GM23338 (cell line): ENCODE measurements around the gene NANOGP8. TPM values are rescaled to one million over a fixed set of nuclear protein-coding genes. Genes with fewer than 3 reads are reported as not detected.

Source experiments
- ATAC-seq: fragments of 200-7000 bp; cut with Tn5 transposase; 3 replicates; pipeline ENCODE4 v1.9.1; 2020
- DNase-seq: peaks from one replicate; pipeline ENCODE4 v3.0.0-alpha.2; 2015; ENCODE audit warnings: low spot score
- H2AFZ ChIP-seq: fragments of 200-600 bp; sonication (generic); 2 replicates; pipeline ENCODE4 v1.8.0; 2016; ENCODE audit warnings: antibody characterized with exemption, mild to moderate bottlenecking, moderate library complexity
- H3F3A ChIP-seq: fragments of 200-600 bp; sonication (generic); replicated peaks from 2 replicates; pipeline ENCODE4 v1.8.0; 2017; ENCODE audit warnings: antibody characterized with exemption, mixed run types, low read depth
- H3K27ac ChIP-seq: fragments of 200-600 bp; sonication (generic); 2 replicates; pipeline ENCODE4 v1.6.1; 2016; ENCODE audit warnings: low read depth
- H3K27me3 ChIP-seq: fragments of 200-600 bp; sonication (generic); 2 replicates; pipeline ENCODE4 v1.8.0; 2016; ENCODE audit warnings: mild to moderate bottlenecking, mixed run types, moderate library complexity; ENCODE audit not compliant: insufficient read depth
- H3K36me3 ChIP-seq: fragments of 200-600 bp; sonication (generic); 2 replicates; pipeline ENCODE4 v1.8.0; 2016; ENCODE audit warnings: mild to moderate bottlenecking; ENCODE audit not compliant: insufficient read depth
- H3K4me1 ChIP-seq: fragments of 200-600 bp; sonication (generic); 2 replicates; pipeline ENCODE4 v1.8.0; 2016; ENCODE audit warnings: mild to moderate bottlenecking, moderate library complexity; ENCODE audit not compliant: insufficient read depth
- H3K4me2 ChIP-seq: fragments of 200-600 bp; sonication (generic); 2 replicates; pipeline ENCODE4 v1.7.1; 2017; ENCODE audit warnings: mixed run types
- H3K4me3 ChIP-seq: fragments of 200-600 bp; sonication (generic); 2 replicates; pipeline ENCODE4 v1.6.1; 2016; ENCODE audit warnings: mixed run types
- H3K79me2 ChIP-seq: fragments of 200-600 bp; sonication (generic); replicated peaks from 2 replicates; pipeline ENCODE4 v1.8.0; 2017; ENCODE audit warnings: mild to moderate bottlenecking; ENCODE audit not compliant: insufficient read depth
- H3K9me2 ChIP-seq: fragments of 200-600 bp; sonication (generic); 2 replicates; pipeline ENCODE4 v1.8.0; 2017; ENCODE audit not compliant: insufficient read depth
- H4K20me1 ChIP-seq: fragments of 200-600 bp; sonication (generic); replicated peaks from 2 replicates; pipeline ENCODE4 v1.8.0; 2017; ENCODE audit warnings: mild to moderate bottlenecking; ENCODE audit not compliant: insufficient read depth
- H3K27ac Mint-ChIP-seq: 2 replicates; pipeline ENCODE4 v1.8.0; 2020; ENCODE audit warnings: inconsistent platforms, mild to moderate bottlenecking, moderate library complexity, mixed read lengths
- H3K27me3 Mint-ChIP-seq: 3 replicates; pipeline ENCODE4 v1.8.0; 2022; ENCODE audit warnings: low read depth, mild to moderate bottlenecking, moderate library complexity, mixed read lengths, inconsistent platforms; ENCODE audit not compliant: insufficient read depth, poor library complexity
- H3K36me3 Mint-ChIP-seq: 3 replicates; pipeline ENCODE4 v1.8.0; 2021; ENCODE audit warnings: low read depth, mild to moderate bottlenecking, inconsistent platforms, moderate library complexity, mixed read lengths
- H3K4me1 Mint-ChIP-seq: 3 replicates; pipeline ENCODE4 v1.8.0; 2020; ENCODE audit warnings: mild to moderate bottlenecking, inconsistent platforms, mixed read lengths
- H3K4me3 Mint-ChIP-seq: 3 replicates; pipeline ENCODE4 v1.8.0; 2021; ENCODE audit warnings: moderate library complexity, mild to moderate bottlenecking, inconsistent platforms, mixed read lengths
- H3K9me3 Mint-ChIP-seq: 3 replicates; pipeline ENCODE4 v1.8.0; 2020; ENCODE audit warnings: moderate library complexity, mild to moderate bottlenecking, inconsistent platforms, mixed read lengths
- CREB1 ChIP-seq: fragments of 250-450 bp; sonication (Bioruptor Pico); IDR thresholded peaks from 2 replicates; pipeline ENCODE4 v1.5.0; 2020; ENCODE audit warnings: low read depth, mild to moderate bottlenecking, moderate library complexity
- CTCF ChIP-seq, 2 experiments: fragments of 200-600 bp in 1 of 2; sonication (generic) in 1 of 2; conservative IDR thresholded peaks; 2 replicates each; pipeline versions ENCODE4 v1.5.1 to v1.6.1; 2016 to 2017; ENCODE audit warnings: antibody characterized with exemption in 2 of 2, low read depth in 2 of 2, mild to moderate bottlenecking in 2 of 2, moderate library complexity in 1 of 2
- ETS1 ChIP-seq: IDR thresholded peaks from 2 replicates; pipeline ENCODE4 v1.6.1; 2016; ENCODE audit warnings: antibody characterized with exemption
- EZH2 ChIP-seq: fragments of 200-600 bp; sonication (generic); IDR thresholded peaks from one replicate; pipeline ENCODE4 v1.8.0; 2017; ENCODE audit warnings: antibody characterized with exemption, mild to moderate bottlenecking, low read depth; ENCODE audit not compliant: unreplicated experiment
- EZH2phosphoT487 ChIP-seq: fragments of 200-600 bp; sonication (generic); IDR thresholded peaks from one replicate; pipeline ENCODE4 v1.8.1; 2018; ENCODE audit warnings: antibody characterized with exemption; ENCODE audit not compliant: unreplicated experiment
- JUNB ChIP-seq: IDR thresholded peaks from one replicate; pipeline ENCODE4 v1.6.1; 2016; ENCODE audit warnings: antibody characterized with exemption; ENCODE audit not compliant: unreplicated experiment
- NANOG ChIP-seq: IDR thresholded peaks from 2 replicates; pipeline ENCODE4 v1.6.1; 2016; ENCODE audit warnings: antibody characterized with exemption, borderline replicate concordance
- POLR2AphosphoS5 ChIP-seq: IDR thresholded peaks from 2 replicates; pipeline ENCODE4 v1.6.1; 2016; ENCODE audit warnings: antibody characterized with exemption, low read depth
- REST ChIP-seq: IDR thresholded peaks from one replicate; pipeline ENCODE4 v1.6.1; 2018; ENCODE audit warnings: antibody characterized with exemption; ENCODE audit not compliant: unreplicated experiment
- STAT1 ChIP-seq: IDR thresholded peaks from one replicate; pipeline ENCODE4 v1.6.1; 2016; ENCODE audit warnings: antibody characterized with exemption; ENCODE audit not compliant: unreplicated experiment
- ZNF114 ChIP-seq: fragments of 250-450 bp; sonication (Bioruptor Pico); IDR thresholded peaks from 2 replicates; pipeline ENCODE4 v1.5.0; 2020; ENCODE audit warnings: mild to moderate bottlenecking, moderate library complexity
- ZNF331 ChIP-seq: fragments of 250-450 bp; sonication (Bioruptor Pico); IDR thresholded peaks from 2 replicates; pipeline ENCODE4 v1.5.0; 2020; ENCODE audit warnings: low read depth, mild to moderate bottlenecking, moderate library complexity
- polyA plus RNA-seq: library from polyadenylated mRNA; unstranded; fragments of >200 nt; fragmentation: Nextera tagmentation; extraction: Ambion mirVana; gene quantifications from 2 replicates; pipeline ENCODE4 v1.2.1, GENCODE V29; 2016
- total RNA-seq: library from RNA; depleted of rRNA; stranded (reverse); fragments of >200 nt; shearing (Covaris generic); gene quantifications from 2 replicates; pipeline ENCODE4 v1.2.3, GENCODE V29; 2014
- TF ChIP-seq, protein P1 (sequence below): fragments of 250-450 bp; sonication (Bioruptor Pico); IDR thresholded peaks from 2 replicates; pipeline ENCODE4 v1.5.0; 2020; ENCODE audit warnings: mild to moderate bottlenecking, moderate library complexity

NANOGP8 gene
- total and polyA plus RNA-seq, 2 experiments from 2014 or later = 8.5 to 53.4 TPM

DNA sequence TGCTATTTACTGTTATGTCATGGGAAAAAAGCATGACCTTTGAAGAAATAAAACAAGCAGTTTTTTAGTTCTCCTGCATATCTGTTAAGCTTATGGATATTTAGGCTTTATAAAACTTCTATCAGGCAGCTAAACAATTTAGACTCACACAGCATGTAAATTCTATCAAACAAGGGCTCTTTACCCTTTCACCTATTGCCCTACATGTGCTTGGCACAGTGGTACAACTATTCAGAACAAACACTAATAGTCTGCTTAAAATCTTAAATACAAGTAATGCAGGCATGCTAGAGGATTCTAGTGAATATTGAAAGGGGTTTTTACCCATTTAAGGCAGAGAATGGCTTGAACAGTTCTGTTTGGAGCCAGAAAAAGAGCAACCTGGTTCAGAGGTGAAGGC lies 23.4 kb upstream of the NANOGP8 start:
- Histone ChIP-seq H3K79me2 (no peaks in the 10 kb centered on the region), H3K27me3 (no peaks in the 10 kb centered on the region), H3K4me1 (no peaks in the 10 kb centered on the region), H3K27ac (no peak overlapping the region), H3K9me2 (peaks cover 13% of the 10 kb centered on the region), H3K36me3 (no peaks in the 10 kb centered on the region), H3K4me3 (no peak overlapping the region), H3F3A (no peaks in the 10 kb centered on the region), H3K4me2 (no peak overlapping the region), H4K20me1 (no peaks in the 10 kb centered on the region), H2AFZ (no peak overlapping the region)
- no peaks in the 10 kb centered on the region for H3K36me3 Mint-ChIP-seq
- H3K27ac Mint-ChIP-seq = no peak overlapping the region
- DNase-seq = no peak
- no peak overlapping the region for H3K4me3 Mint-ChIP-seq
- TF ChIP-seq POLR2AphosphoS5 = no peak
- TF ChIP-seq CTCF (conservative IDR thresholded peaks at IDR 0.05; ENCODE audit: low read depth in 2 of 2) = no peak
- no peak for TF ChIP-seq CREB1
- TF ChIP-seq EZH2 = no peak
- TF ChIP-seq ZNF114 (CRISPR knock-in tag) = no peak
- TF ChIP-seq ETS1 = no peak
- no peak for TF ChIP-seq EZH2phosphoT487
- TF ChIP-seq ZNF331 (CRISPR knock-in tag) = no peak
- TF ChIP-seq STAT1 = no peak
- TF ChIP-seq NANOG = no peak
- TF ChIP-seq JUNB = no peak
- TF ChIP-seq, protein P1, sequence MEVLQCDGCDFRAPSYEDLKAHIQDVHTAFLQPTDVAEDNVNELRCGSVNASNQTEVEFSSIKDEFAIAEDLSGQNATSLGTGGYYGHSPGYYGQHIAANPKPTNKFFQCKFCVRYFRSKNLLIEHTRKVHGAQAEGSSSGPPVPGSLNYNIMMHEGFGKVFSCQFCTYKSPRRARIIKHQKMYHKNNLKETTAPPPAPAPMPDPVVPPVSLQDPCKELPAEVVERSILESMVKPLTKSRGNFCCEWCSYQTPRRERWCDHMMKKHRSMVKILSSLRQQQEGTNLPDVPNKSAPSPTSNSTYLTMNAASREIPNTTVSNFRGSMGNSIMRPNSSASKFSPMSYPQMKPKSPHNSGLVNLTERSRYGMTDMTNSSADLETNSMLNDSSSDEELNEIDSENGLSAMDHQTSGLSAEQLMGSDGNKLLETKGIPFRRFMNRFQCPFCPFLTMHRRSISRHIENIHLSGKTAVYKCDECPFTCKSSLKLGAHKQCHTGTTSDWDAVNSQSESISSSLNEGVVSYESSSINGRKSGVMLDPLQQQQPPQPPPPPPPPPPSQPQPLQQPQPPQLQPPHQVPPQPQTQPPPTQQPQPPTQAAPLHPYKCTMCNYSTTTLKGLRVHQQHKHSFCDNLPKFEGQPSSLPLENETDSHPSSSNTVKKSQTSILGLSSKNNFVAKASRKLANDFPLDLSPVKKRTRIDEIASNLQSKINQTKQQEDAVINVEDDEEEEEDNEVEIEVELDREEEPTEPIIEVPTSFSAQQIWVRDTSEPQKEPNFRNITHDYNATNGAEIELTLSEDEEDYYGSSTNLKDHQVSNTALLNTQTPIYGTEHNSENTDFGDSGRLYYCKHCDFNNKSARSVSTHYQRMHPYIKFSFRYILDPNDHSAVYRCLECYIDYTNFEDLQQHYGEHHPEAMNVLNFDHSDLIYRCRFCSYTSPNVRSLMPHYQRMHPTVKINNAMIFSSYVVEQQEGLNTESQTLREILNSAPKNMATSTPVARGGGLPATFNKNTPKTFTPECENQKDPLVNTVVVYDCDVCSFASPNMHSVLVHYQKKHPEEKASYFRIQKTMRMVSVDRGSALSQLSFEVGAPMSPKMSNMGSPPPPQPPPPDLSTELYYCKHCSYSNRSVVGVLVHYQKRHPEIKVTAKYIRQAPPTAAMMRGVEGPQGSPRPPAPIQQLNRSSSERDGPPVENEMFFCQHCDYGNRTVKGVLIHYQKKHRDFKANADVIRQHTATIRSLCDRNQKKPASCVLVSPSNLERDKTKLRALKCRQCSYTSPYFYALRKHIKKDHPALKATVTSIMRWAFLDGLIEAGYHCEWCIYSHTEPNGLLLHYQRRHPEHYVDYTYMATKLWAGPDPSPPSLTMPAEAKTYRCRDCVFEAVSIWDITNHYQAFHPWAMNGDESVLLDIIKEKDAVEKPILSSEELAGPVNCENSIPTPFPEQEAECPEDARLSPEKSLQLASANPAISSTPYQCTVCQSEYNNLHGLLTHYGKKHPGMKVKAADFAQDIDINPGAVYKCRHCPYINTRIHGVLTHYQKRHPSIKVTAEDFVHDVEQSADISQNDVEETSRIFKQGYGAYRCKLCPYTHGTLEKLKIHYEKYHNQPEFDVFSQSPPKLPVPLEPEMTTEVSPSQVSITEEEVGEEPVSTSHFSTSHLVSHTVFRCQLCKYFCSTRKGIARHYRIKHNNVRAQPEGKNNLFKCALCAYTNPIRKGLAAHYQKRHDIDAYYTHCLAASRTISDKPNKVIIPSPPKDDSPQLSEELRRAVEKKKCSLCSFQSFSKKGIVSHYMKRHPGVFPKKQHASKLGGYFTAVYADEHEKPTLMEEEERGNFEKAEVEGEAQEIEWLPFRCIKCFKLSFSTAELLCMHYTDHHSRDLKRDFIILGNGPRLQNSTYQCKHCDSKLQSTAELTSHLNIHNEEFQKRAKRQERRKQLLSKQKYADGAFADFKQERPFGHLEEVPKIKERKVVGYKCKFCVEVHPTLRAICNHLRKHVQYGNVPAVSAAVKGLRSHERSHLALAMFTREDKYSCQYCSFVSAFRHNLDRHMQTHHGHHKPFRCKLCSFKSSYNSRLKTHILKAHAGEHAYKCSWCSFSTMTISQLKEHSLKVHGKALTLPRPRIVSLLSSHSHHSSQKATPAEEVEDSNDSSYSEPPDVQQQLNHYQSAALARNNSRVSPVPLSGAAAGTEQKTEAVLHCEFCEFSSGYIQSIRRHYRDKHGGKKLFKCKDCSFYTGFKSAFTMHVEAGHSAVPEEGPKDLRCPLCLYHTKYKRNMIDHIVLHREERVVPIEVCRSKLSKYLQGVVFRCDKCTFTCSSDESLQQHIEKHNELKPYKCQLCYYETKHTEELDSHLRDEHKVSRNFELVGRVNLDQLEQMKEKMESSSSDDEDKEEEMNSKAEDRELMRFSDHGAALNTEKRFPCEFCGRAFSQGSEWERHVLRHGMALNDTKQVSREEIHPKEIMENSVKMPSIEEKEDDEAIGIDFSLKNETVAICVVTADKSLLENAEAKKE (CRISPR knock-in tag) = no peak
- TF ChIP-seq REST = no peak
- no peaks in the 10 kb centered on the region for H3K9me3 Mint-ChIP-seq
- no peak for ATAC-seq
- no peaks in the 10 kb centered on the region for H3K4me1 Mint-ChIP-seq
- H3K27me3 Mint-ChIP-seq = no peaks in the 10 kb centered on the region
